Spleen (tissue), 11 donors: ENCODE results near the gene PGAM1. TPM values are rescaled to one million over a fixed set of nuclear protein-coding genes. Genes with fewer than 3 reads are reported as not detected.

Experiments used
- DNase-seq: peaks from one replicate; pipeline ENCODE4 v3.0.0-alpha.2; 2020
- H3K27ac ChIP-seq, 8 donors: fragments of 200-600 bp; sonication (generic) in 7 of 8; 1 replicate in 4 of 8; 2 replicates in 4 of 8; pipeline versions ENCODE4 v1.5.0 to v1.8.0; 2016 to 2021; ENCODE audit warnings: inconsistent platforms in 4 of 8, mild to moderate bottlenecking in 4 of 8, moderate library complexity in 1 of 8
- H3K27me3 ChIP-seq, 7 donors: fragments of 200-600 bp; sonication (generic) in 6 of 7; replicated peaks in 1 of 7; 1 replicate in 4 of 7; 2 replicates in 3 of 7; pipeline versions ENCODE4 v1.5.0 to v1.8.0; 2016 to 2021; ENCODE audit warnings: inconsistent platforms in 3 of 7, mild to moderate bottlenecking in 1 of 7
- H3K36me3 ChIP-seq, 6 donors: fragments of 200-600 bp; sonication (generic) in 5 of 6; 1 replicate in 4 of 6; 2 replicates in 2 of 6; pipeline versions ENCODE4 v1.5.0 to v1.8.0; 2016 to 2021; ENCODE audit warnings: inconsistent platforms in 2 of 6
- H3K4me1 ChIP-seq, 6 donors: fragments of 200-600 bp; sonication (generic) in 5 of 6; 1 replicate in 3 of 6; 2 replicates in 3 of 6; pipeline versions ENCODE4 v1.5.0 to v1.8.0; 2016 to 2021; ENCODE audit warnings: inconsistent platforms in 3 of 6
- H3K4me3 ChIP-seq, 8 donors: fragments of 200-600 bp; sonication (generic) in 7 of 8; 1 replicate in 4 of 8; 2 replicates in 4 of 8; pipeline versions ENCODE4 v1.5.0 to v1.8.0; 2016 to 2021; ENCODE audit warnings: inconsistent platforms in 4 of 8, mild to moderate bottlenecking in 4 of 8, moderate library complexity in 2 of 8
- H3K9me3 ChIP-seq, 8 donors: fragments of 200-600 bp; sonication (generic) in 7 of 8; 1 replicate in 4 of 8; 2 replicates in 4 of 8; pipeline versions ENCODE4 v1.5.0 to v1.8.0; 2016 to 2021; ENCODE audit warnings: inconsistent platforms in 4 of 8
- CTCF ChIP-seq, 11 experiments: fragments of 200-600 bp in 7 of 11; fragments of 450-650 bp in 4 of 11; sonication (generic) in 4 of 11; IDR thresholded peaks in 8 of 11; conservative IDR thresholded peaks in 3 of 11; 1 replicate in 7 of 11; 2 replicates in 4 of 11; pipeline versions ENCODE4 v1.4.0 to v1.8.0; 2016 to 2021; ENCODE audit warnings: antibody characterized with exemption in 11 of 11, inconsistent platforms in 4 of 11, mild to moderate bottlenecking in 1 of 11
- POLR2A ChIP-seq, 3 donors: fragments of 450-650 bp; IDR thresholded peaks; one replicate each; pipeline ENCODE4 v1.5.1; 2017; ENCODE audit warnings: antibody characterized with exemption in 3 of 3, mild to moderate bottlenecking in 1 of 3
- POLR2AphosphoS5 ChIP-seq, 3 donors: sonication (generic); formaldehyde crosslinking; IDR thresholded peaks; one replicate each; pipeline ENCODE4 v1.5.1; 2017; ENCODE audit warnings: antibody characterized with exemption in 3 of 3
- WGBS, 5 donors: extraction: QIAGEN DNeasy Blood & Tissue Kit in 3 of 5; methylation state at CpG; one replicate each; pipeline versions ENCODE4 v1.1.5 to v1.1.7; 2013 to 2018; 5-methylcytosine and 5-hydroxymethylcytosine counted together
- intact Hi-C: fragments of 100-400 bp; cut with DNase I; formaldehyde crosslinking; loops from one replicate; pipeline ENCODE4 v1.15.0; 2023; ENCODE audit warnings: low total_unique reads
- polyA plus RNA-seq, 3 donors: library from polyadenylated mRNA; stranded (reverse); fragments of 200-250 nt; gene quantifications; one replicate each; pipeline ENCODE4 v1.2.1, GENCODE V29; 2013
- total RNA-seq, 7 donors: library from RNA; depleted of rRNA in 3 of 7; stranded (reverse); fragments of >200 nt in 3 of 7; fragmentation: NEBNext Ultra II Directional in 4 of 7; extraction: Animal tissue kit (Norgen Biotek cat#: 25700) in 4 of 7; gene quantifications; one replicate each; pipeline versions ENCODE4 v1.1.0 to v1.2.1, GENCODE V29; 2016 to 2021
- donor health status: healthy with polysubstance abuse.
- donor health status: DM: no; HTN: no; CAD: no; lungs with moderate emphysema.
- donor health status: DM: no; HTN: no; CAD: no.
- donor health status: Bipolar disorder and iron deficiency.
- donor health status: healthy.
- donor health status: DM: no; HTN: no; CAD: no.
- donor health status: DM: yes; HTN: yes; CAD: no.

Gene PGAM1
- total and polyA plus RNA-seq, 10 donors = 51.4 to 235 (median 167) TPM

GRCh38 chr10:97428572-97428981 lies 2.6 kb downstream of the PGAM1 start:
- Histone ChIP-seq H3K27ac (peak overlapping the region in 6 of 8 donors; percentile 58 to 95 (median 94)), H3K36me3 (peaks cover 0 to 43% (median 32%) of the 10 kb centered on the region in 6 donors), H3K4me3 (peak overlapping the region in 3 of 8 donors; percentile 97 to 99 (median 98)), H3K27me3 (no peaks in the 10 kb centered on the region), H3K4me1 (peaks cover 23 to 59% (median 41%) of the 10 kb centered on the region in 6 donors), H3K9me3 (no peaks in the 10 kb centered on the region)
- WGBS, 5 donors = 38 to 72% (median 57%) methylated on average over 4 of the region's 4 CpGs
- no peak for TF ChIP-seq POLR2AphosphoS5 (IDR thresholded peaks at IDR 0.05)
- TF ChIP-seq CTCF (IDR thresholded peaks at IDR 0.05 in 8 of 11, conservative IDR thresholded peaks at IDR 0.05 in 3 of 11) = no peak
- TF ChIP-seq POLR2A (IDR thresholded peaks at IDR 0.05) = no peak
- DNase-seq = no peak
- intact Hi-C loops = no loop called here

GRCh38 chr10:97434055-97434454 lies 8.1 kb downstream of the PGAM1 start:
- H3K27ac ChIP-seq = no peak overlapping the region
- H3K4me3 ChIP-seq = no peak overlapping the region
- H3K36me3 ChIP-seq = peaks cover 4 to 97% (median 83%) of the 10 kb centered on the region in 6 donors
- H3K9me3 ChIP-seq = no peaks in the 10 kb centered on the region
- DNase-seq = no peak
- H3K27me3 ChIP-seq = no peaks in the 10 kb centered on the region
- TF ChIP-seq POLR2A (IDR thresholded peaks at IDR 0.05) (no peak), CTCF (IDR thresholded peaks at IDR 0.05 in 8 of 11, conservative IDR thresholded peaks at IDR 0.05 in 3 of 11) (no peak), POLR2AphosphoS5 (IDR thresholded peaks at IDR 0.05) (no peak)
- peaks cover 0 to 11% (median 5%) of the 10 kb centered on the region in 6 donors for H3K4me1 ChIP-seq
- intact Hi-C loops = no loop called here

- DNase-seq = no peak
- Histone ChIP-seq H3K36me3 (peaks cover 6 to 97% (median 86%) of the 10 kb centered on the region in 6 donors), H3K4me3 (no peak overlapping the region), H3K27me3 (no peaks in the 10 kb centered on the region), H3K27ac (no peak overlapping the region), H3K4me1 (peaks cover 0 to 6% (median under 1%) of the 10 kb centered on the region in 6 donors), H3K9me3 (no peaks in the 10 kb centered on the region)
- WGBS, 5 donors = 92 to 100% (median 94%) methylated on average over 1 of the region's 1 CpG
- TF ChIP-seq CTCF (IDR thresholded peaks at IDR 0.05 in 8 of 11, conservative IDR thresholded peaks at IDR 0.05 in 3 of 11) = no peak
- TF ChIP-seq POLR2A (IDR thresholded peaks at IDR 0.05) = no peak
- no peak for TF ChIP-seq POLR2AphosphoS5 (IDR thresholded peaks at IDR 0.05)
- intact Hi-C loops = no loop called here
These were observed 8.6 kb downstream of the PGAM1 start for GRCh38 chr10:97434557-97434956.

- Histone ChIP-seq H3K9me3 (no peaks in the 10 kb centered on the region), H3K4me1 (no peaks in the 10 kb centered on the region), H3K27ac (no peak overlapping the region), H3K4me3 (no peak overlapping the region), H3K27me3 (no peaks in the 10 kb centered on the region), H3K36me3 (peaks cover 6 to 97% (median 88%) of the 10 kb centered on the region in 6 donors)
- WGBS, 5 donors = 87 to 94% (median 91%) methylated on average over 6 of the region's 6 CpGs
- intact Hi-C loops = no loop called here
- TF ChIP-seq CTCF (IDR thresholded peaks at IDR 0.05 in 8 of 11, conservative IDR thresholded peaks at IDR 0.05 in 3 of 11) = no peak
- TF ChIP-seq POLR2A (IDR thresholded peaks at IDR 0.05) = no peak
- TF ChIP-seq POLR2AphosphoS5 (IDR thresholded peaks at IDR 0.05) = no peak
- DNase-seq = no peak
These were observed 9.2 kb downstream of the PGAM1 start for GRCh38 chr10:97435211-97435610.
